ENCODE results near the gene GINS3.

Gene GINS3

GRCh38 chr16:58426966-58427365 lies 34.7 kb downstream of the GINS3 start:
- DNase-seq, result peak; percentile 70

GRCh38 chr16:58428621-58429542 lies 36.6 kb downstream of the GINS3 start:
- DNase-seq, result no peak

GRCh38 chr16:58430718-58431117 lies 38.4 kb downstream of the GINS3 start:
- no peak for DNase-seq

GRCh38 chr16:58433569-58433951 lies 41.3 kb downstream of the GINS3 start:
- no peak for DNase-seq

GRCh38 chr16:58435779-58436178 lies 43.5 kb downstream of the GINS3 start:
- no peak for DNase-seq

- DNase-seq, result peak; percentile 48
Observed at GRCh38 chr16:58440131-58440530, 47.9 kb downstream of the GINS3 start.

DNA sequence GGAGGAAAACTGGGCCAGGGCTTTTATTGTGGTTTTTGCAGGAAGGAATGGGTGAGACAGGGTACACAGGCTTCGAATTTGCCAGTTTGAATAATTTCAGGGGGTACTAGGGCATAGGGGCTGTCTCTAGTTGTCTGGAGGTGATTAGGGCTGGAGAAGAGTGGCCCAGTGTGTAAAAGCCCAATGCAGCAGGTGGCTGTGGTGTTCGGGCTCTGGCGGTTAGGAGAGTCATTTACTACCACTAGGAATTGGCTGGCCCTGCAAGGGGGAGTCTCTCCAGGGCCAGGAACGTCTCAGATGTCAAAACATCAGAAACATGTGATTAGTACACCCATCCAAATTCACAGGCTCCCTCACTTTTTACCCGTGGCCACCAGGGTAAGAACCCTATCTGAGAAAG lies 50.3 kb downstream of the GINS3 start:
- peak; percentile 62 for DNase-seq

- DNase-seq, result no peak
Observed at GRCh38 chr16:58443783-58444182, 51.5 kb downstream of the GINS3 start.

GRCh38 chr16:58444265-58444664 lies 52.0 kb downstream of the GINS3 start:
- DNase-seq, result no peak

DNA sequence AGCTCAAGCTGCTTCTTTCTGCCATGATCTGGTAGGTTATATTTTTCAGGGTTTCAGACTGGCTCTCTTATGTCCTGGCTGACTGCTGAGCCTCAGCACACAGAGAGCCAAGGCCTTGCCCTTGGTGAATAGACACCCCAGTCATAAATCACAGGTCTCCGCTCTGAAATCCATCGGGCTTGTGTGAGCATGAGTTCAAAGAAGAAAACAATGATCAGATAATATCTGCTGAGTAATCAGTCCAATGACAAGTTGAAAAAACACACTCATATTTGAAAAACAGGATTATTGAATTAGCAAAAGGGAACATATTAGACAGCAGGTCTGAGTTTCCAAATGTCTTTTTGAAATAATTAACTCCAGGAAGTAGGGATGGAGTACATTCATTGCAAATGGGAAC lies 56.6 kb downstream of the GINS3 start:
- DNase-seq, result no peak

- no peak for DNase-seq
Observed at GRCh38 chr16:58449306-58449705, 57.0 kb downstream of the GINS3 start.

DNA sequence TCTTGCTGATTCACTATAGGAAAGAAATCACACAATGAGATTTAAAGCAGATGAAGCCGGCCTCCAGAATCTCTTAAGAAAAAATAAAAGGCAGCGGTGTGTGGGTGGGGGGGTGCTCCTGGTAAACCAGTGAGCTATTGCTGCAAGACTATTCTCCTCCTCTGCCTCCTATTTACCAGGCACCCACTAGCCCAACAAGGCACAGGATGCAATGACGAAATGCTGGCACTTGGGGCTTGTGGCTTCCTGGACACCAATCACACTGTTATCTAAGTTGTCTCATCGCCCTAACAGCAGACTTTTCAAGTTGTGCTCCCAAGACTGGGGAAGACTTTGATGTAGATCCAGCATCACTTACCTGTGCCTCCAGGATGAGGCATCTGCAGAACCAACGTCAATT lies 57.5 kb downstream of the GINS3 start:
- DNase-seq, result no peak

- no peak for DNase-seq
Observed at GRCh38 chr16:58450590-58450989, 58.3 kb downstream of the GINS3 start.

DNA sequence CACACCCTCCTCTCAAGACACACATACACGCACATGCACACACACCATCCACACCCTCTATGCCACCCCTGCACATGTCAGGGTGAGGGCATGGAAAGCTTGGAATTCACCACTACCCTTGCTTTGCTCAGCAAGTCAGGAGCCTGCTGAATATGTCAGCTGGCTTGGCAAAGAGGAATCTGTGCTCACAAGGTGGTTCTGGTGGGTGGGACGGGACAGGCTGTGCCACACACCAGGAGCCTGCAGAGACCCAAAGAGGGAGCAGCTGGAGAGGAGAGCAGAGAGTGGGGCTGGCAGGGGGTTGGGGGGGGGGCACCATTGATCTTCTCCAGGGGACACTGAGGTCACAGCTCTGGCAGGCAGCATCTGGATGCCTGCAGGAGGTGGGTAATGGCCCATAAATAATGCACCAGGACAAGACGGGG lies 59.0 kb downstream of the GINS3 start:
- peak; percentile 60 for DNase-seq

- DNase-seq, result peak; percentile 18
Observed at GRCh38 chr16:58451945-58452401, 59.7 kb downstream of the GINS3 start.

DNA sequence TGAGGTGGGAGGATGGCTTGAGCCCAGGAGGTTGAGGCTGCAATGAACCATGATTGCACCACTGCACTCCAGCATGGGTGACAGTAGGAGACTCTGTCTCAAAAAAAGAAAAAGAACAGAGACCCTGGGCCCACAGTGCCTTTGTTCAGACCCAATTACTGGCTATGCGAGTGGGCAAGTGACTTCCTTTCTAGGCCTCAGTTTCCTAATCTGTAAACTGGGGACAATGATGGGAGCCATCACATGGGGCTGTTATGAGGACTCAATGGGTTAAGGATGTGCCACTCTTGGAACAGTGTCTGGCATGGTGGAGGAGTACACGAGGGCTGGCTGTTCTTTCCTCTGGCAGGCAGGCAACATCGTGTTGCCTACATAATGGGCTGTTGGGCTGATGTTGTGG lies 60.4 kb downstream of the GINS3 start:
- no peak for DNase-seq

GRCh38 chr16:58454178-58454577 lies 61.9 kb downstream of the GINS3 start:
- no peak for DNase-seq

GRCh38 chr16:58454856-58455255 lies 62.6 kb downstream of the GINS3 start:
- DNase-seq, result no peak

Measured in NCI-H2171 treated with DMSO at 0.1 percent for 48 hours (cell line).